HG03159 (cell line): ENCODE results near the gene TM7SF3.

ENCODE experiments used
- ATAC-seq: cut with Tn5 transposase; IDR thresholded peaks from one replicate; pipeline ENCODE4 v1.9.1; 2021; ENCODE audit warnings: mild to moderate bottlenecking, moderate library complexity; ENCODE audit not compliant: unreplicated experiment

The TM7SF3 gene

DNA sequence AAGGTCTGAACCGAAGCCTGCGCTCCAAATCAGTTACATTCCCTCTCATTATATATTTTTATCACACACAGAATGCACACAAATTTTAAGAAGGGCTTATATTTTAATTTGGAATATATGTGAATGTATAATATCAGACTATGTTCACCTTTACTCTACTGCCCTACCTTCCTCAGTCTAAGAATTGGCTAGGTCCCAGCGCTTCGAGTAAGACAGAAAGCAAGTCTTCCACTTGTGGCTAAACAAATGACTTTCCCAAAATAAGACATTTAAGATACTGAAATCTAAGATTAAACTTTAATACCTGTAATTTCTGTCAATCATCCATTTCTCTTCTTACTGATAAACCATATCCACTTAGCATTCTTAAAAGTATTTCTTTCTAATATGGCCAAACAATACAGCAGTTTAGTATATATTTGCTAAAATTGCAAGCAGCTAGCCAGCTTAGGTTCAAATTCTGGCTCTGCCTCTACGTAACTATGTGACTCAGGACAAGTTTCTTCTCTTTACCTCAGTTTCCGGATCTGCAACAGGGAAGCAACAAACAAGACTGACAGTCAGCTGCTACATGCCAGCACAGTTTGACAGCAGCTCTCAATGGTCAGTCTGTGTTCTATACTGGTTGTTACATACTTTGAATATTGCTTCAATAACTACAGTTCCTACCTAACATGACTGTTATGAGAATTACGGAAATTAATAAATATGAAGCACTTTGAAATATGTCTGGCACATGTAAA, 78.4 kb downstream of the TM7SF3 start:
- no peak for ATAC-seq

DNA sequence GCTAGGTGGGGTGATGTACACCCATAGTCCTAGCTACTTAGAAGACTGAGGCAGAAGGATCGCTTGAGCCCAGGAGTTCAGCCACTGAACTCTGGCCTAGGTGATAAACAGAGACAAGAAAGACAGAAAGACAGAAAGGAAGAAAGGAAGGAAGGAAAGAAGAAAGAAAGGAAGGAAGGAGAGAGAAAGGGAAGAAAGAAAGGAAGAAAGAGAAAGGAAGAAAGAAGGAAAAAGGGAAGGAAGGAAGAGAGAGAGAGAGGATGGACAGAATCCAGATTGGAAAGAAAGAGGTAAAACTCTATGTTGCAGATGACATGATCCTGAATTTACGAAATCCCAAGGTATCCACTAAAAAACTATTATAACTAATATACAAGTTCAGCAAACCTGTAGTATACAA, 84.6 kb downstream of the TM7SF3 start:
- ATAC-seq: no peak

DNA sequence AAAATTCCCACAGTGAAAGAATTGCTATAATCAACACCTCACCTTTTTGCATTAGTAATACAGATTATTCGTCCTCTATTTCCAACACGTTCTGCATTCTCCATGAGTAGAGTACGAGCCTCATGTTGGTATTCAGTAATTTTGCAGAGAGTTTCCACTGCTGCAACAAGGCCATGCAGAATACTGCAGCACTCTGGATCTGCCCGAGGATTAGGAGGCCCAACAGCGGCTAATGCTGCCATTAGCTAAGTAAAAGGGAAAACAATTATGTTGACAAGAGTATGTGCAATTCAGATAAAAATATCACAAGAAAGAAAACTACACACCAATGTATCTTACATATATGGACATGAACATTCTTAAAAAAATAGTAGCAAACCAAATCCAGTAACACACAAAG, 85.5 kb downstream of the TM7SF3 start:
- ATAC-seq: no peak
